Esophagus squamous epithelium (tissue), 5 donors: ENCODE results near the gene DCUN1D3. TPM values are rescaled to one million over a fixed set of nuclear protein-coding genes. Genes with fewer than 3 reads are reported as not detected.

ENCODE experiments used
- DNase-seq: peaks from one replicate; lab custom pipeline; 2025; lab: John Stamatoyannopoulos, UW
- H3K27ac ChIP-seq, 4 donors: fragments of 200-600 bp; sonication (generic); one replicate each; pipeline ENCODE4 v1.5.1; 2016 to 2019; ENCODE audit warnings: mild to moderate bottlenecking in 1 of 4
- H3K27me3 ChIP-seq, 4 donors: fragments of 200-600 bp; sonication (generic); 1 replicate in 3 of 4; 2 replicates in 1 of 4; pipeline versions ENCODE4 v1.5.1 to v1.6.0; 2017 to 2021; ENCODE audit warnings: antibody characterized with exemption in 1 of 4
- H3K36me3 ChIP-seq, 3 donors: fragments of 200-600 bp; sonication (generic); one replicate each; pipeline ENCODE4 v1.5.1; 2016 to 2019
- H3K4me1 ChIP-seq, 3 donors: fragments of 200-600 bp; sonication (generic); one replicate each; pipeline ENCODE4 v1.5.1; 2017 to 2019
- H3K4me3 ChIP-seq, 4 donors: fragments of 200-600 bp; sonication (generic); 1 replicate in 3 of 4; 2 replicates in 1 of 4; pipeline ENCODE4 v1.5.1; 2016 to 2019; ENCODE audit warnings: mild to moderate bottlenecking in 2 of 4, moderate library complexity in 1 of 4
- H3K9me3 ChIP-seq, 3 donors: fragments of 200-600 bp; sonication (generic); one replicate each; pipeline ENCODE4 v1.5.1; 2016 to 2019
- POLR2A ChIP-seq, 4 donors: fragments of 450-650 bp; IDR thresholded peaks; one replicate each; pipeline ENCODE4 v1.6.1; 2017; ENCODE audit warnings: antibody characterized with exemption in 4 of 4, mild to moderate bottlenecking in 4 of 4, moderate library complexity in 3 of 4
- WGBS, 2 donors: methylation state at CpG; one replicate each; pipeline ENCODE4 v1.1.5; 2018; 5-methylcytosine and 5-hydroxymethylcytosine counted together
- intact Hi-C: fragments of 100-400 bp; cut with DNase I; formaldehyde crosslinking; loops from one replicate; pipeline ENCODE4 v1.15.0; 2022
- total RNA-seq, 4 donors: library from RNA; depleted of rRNA; stranded (reverse); fragments of >200 nt; gene quantifications; one replicate each; pipeline ENCODE4 v1.1.0, GENCODE V29; 2016
- TF ChIP-seq, protein P1 (sequence below), 6 experiments: fragments of 450-650 bp in 4 of 6; fragments of 200-600 bp in 2 of 6; sonication (generic) in 2 of 6; IDR thresholded peaks; one replicate each; pipeline ENCODE4 v1.5.1; 2016 to 2019; ENCODE audit warnings: antibody characterized with exemption in 6 of 6, mild to moderate bottlenecking in 4 of 6, moderate library complexity in 4 of 6
- donor health status: DM: yes; HTN: yes; CAD: no.

The DCUN1D3 gene
- total RNA-seq, 4 donors from 2014 or later: 14.5 to 37.2 (median 19.4) TPM

GRCh38 chr16:20853981-20854620, 46.1 kb downstream of the DCUN1D3 start:
- no peaks in the 10 kb centered on the region for H3K27me3 ChIP-seq
- peaks cover 0 to 43% (median 0%) of the 10 kb centered on the region in 3 donors for H3K36me3 ChIP-seq
- H3K4me1 ChIP-seq: peaks cover 15 to 48% (median 25%) of the 10 kb centered on the region in 3 donors
- TF ChIP-seq, protein P1, sequence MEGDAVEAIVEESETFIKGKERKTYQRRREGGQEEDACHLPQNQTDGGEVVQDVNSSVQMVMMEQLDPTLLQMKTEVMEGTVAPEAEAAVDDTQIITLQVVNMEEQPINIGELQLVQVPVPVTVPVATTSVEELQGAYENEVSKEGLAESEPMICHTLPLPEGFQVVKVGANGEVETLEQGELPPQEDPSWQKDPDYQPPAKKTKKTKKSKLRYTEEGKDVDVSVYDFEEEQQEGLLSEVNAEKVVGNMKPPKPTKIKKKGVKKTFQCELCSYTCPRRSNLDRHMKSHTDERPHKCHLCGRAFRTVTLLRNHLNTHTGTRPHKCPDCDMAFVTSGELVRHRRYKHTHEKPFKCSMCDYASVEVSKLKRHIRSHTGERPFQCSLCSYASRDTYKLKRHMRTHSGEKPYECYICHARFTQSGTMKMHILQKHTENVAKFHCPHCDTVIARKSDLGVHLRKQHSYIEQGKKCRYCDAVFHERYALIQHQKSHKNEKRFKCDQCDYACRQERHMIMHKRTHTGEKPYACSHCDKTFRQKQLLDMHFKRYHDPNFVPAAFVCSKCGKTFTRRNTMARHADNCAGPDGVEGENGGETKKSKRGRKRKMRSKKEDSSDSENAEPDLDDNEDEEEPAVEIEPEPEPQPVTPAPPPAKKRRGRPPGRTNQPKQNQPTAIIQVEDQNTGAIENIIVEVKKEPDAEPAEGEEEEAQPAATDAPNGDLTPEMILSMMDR (IDR thresholded peaks at IDR 0.05): no peak
- no peak for TF ChIP-seq POLR2A (IDR thresholded peaks at IDR 0.05)
- H3K9me3 ChIP-seq: no peaks in the 10 kb centered on the region
- no peak overlapping the region for H3K4me3 ChIP-seq
- WGBS, 2 donors: 67 to 78% methylated on average over 3 of the region's 3 CpGs
- DNase-seq: no peak
- intact Hi-C loops: loop anchor here (10.0 kb wide), 1 partner anchor 61 kb away; no protein-coding TSS in a partner anchor
- peak overlapping the region in 1 of 4 donors; percentile 84 for H3K27ac ChIP-seq

DNA sequence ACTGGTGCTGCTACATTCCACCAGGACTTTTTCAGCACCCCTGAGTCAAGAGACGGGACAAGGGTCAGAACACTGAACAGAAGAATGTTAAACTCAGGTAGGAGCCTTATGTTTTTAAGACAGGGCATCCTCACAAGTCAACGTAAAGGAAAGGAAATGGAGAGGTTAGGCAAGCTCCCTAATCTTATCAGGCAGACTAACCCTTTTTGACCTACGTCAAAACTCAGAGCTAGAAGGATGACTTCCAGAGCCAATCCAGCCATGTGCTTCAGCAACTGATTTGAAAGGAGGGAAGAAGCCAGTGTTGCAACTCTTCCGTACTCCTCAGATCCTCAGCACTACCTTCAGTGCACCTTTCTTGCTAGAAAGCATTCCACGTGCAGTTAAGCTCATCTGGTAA, 47.0 kb downstream of the DCUN1D3 start:
- DNase-seq: no peak
- H3K4me1 ChIP-seq: peaks cover 15 to 48% (median 25%) of the 10 kb centered on the region in 3 donors

DNA sequence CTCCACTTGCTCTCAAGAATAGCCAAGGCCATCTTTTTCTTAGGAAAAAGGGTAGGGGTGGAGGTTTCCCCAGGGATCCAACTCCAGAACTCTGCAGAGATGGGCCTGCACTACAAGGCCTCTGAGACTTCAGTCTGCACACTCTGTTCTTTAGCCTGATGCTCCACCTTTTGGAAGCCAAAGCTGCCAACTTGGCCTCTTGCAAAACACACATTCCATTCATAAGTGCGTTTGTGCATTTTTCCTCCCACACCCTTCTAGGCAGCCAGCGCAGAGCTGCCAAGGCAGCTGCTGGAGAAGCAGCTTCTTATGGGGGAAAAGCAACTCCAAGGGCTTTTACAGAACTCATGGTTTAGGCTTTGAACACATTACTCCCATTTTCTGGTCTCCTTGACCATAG, 48.6 kb downstream of the DCUN1D3 start:
- 21 to 41% methylated on average over 2 of the region's 2 CpGs for WGBS, 2 donors
- Histone ChIP-seq H3K4me1 (peaks cover 15 to 48% (median 25%) of the 10 kb centered on the region in 3 donors), H3K27me3 (no peaks in the 10 kb centered on the region), H3K36me3 (peaks cover 0 to 25% (median 0%) of the 10 kb centered on the region in 3 donors), H3K27ac (peak overlapping the region; percentile 58 to 87 (median 84)), H3K9me3 (no peaks in the 10 kb centered on the region), H3K4me3 (no peak overlapping the region)
- DNase-seq: no peak
- peak in 1 of 4 donors; percentile 29 for TF ChIP-seq POLR2A (IDR thresholded peaks at IDR 0.05)
- TF ChIP-seq, protein P1 (IDR thresholded peaks at IDR 0.05): peak in 1 of 6 experiments; percentile 22
- intact Hi-C loops: loop anchor here (10.0 kb wide), 1 partner anchor 63 kb away; no protein-coding TSS in a partner anchor

More for the DNA sequence above, 47.0 kb downstream of the DCUN1D3 start:
- TF ChIP-seq POLR2A (IDR thresholded peaks at IDR 0.05): no peak
- TF ChIP-seq, protein P1 (IDR thresholded peaks at IDR 0.05): no peak
- H3K27ac ChIP-seq: peak overlapping the region in 2 of 4 donors; percentile 84 to 87
- WGBS, 2 donors: 88 to 89% methylated on average over 5 of the region's 5 CpGs
- no peaks in the 10 kb centered on the region for H3K27me3 ChIP-seq
- no peaks in the 10 kb centered on the region for H3K9me3 ChIP-seq
- peaks cover 0 to 40% (median 0%) of the 10 kb centered on the region in 3 donors for H3K36me3 ChIP-seq
- no peak overlapping the region for H3K4me3 ChIP-seq
- intact Hi-C loops: loop anchor here (10.0 kb wide), 1 partner anchor 62 kb away; no protein-coding TSS in a partner anchor

- Histone ChIP-seq H3K9me3 (no peaks in the 10 kb centered on the region), H3K36me3 (peaks cover 0 to 26% (median 0%) of the 10 kb centered on the region in 3 donors), H3K27me3 (no peaks in the 10 kb centered on the region), H3K4me3 (no peak overlapping the region), H3K27ac (peak overlapping the region; percentile 58 to 87 (median 84)), H3K4me1 (peaks cover 15 to 48% (median 25%) of the 10 kb centered on the region in 3 donors)
- intact Hi-C loops: loop anchor here (10.0 kb wide), 1 partner anchor 64 kb away; no protein-coding TSS in a partner anchor
- DNase-seq: no peak
- no peak for TF ChIP-seq POLR2A (IDR thresholded peaks at IDR 0.05)
- TF ChIP-seq, protein P1 (IDR thresholded peaks at IDR 0.05): no peak
- WGBS, 2 donors: 55 to 69% methylated on average over 3 of the region's 3 CpGs
These were observed 49.2 kb downstream of the DCUN1D3 start for GRCh38 chr16:20850981-20851380.
